ENCODE results near the gene TET2. TPM values are rescaled to one million over a fixed set of nuclear protein-coding genes. Genes with fewer than 3 reads are reported as not detected.

Gene TET2
- total RNA-seq, 6 experiments from 2014 or later: 5.8 to 8.8 (median 7.0) TPM

GRCh38 chr4:105120626-105121025 is 26.1 kb upstream of the TET2 start:
- H3K9me3 ChIP-seq: no peaks in the 10 kb centered on the region
- intact Hi-C loops (cut with DNase I): no loop called here
- H3K4me1 ChIP-seq: no peaks in the 10 kb centered on the region
- ATAC-seq: no peak
- TF ChIP-seq POLR2A (IDR thresholded peaks at IDR 0.05): no peak
- TF ChIP-seq, protein P1, sequence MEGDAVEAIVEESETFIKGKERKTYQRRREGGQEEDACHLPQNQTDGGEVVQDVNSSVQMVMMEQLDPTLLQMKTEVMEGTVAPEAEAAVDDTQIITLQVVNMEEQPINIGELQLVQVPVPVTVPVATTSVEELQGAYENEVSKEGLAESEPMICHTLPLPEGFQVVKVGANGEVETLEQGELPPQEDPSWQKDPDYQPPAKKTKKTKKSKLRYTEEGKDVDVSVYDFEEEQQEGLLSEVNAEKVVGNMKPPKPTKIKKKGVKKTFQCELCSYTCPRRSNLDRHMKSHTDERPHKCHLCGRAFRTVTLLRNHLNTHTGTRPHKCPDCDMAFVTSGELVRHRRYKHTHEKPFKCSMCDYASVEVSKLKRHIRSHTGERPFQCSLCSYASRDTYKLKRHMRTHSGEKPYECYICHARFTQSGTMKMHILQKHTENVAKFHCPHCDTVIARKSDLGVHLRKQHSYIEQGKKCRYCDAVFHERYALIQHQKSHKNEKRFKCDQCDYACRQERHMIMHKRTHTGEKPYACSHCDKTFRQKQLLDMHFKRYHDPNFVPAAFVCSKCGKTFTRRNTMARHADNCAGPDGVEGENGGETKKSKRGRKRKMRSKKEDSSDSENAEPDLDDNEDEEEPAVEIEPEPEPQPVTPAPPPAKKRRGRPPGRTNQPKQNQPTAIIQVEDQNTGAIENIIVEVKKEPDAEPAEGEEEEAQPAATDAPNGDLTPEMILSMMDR (IDR thresholded peaks at IDR 0.05): no peak
- H3K4me3 ChIP-seq: no peak overlapping the region
- no peaks in the 10 kb centered on the region for H3K27me3 ChIP-seq
- no peak overlapping the region for H3K27ac ChIP-seq
- H3K36me3 ChIP-seq: no peaks in the 10 kb centered on the region
- no peak for DNase-seq

DNA sequence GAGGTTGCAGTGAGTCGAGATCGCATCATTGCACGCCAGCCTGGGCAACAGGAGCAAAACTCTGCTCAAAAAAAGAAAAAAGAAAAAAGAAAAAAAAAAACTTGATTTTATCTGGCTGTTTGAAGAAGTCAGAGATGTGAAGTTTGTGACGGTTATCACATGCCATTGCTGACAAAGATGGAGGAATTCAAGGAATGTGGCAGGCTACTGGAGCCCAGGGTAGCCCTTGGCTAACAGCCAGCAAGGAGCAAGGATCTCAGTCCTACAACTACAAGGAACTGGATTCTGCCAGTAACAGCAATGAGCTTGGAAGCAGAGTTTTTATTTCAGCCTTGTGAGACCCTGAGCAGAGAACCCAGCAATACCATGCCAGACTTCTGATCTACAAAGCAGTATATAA is 24.3 kb upstream of the TET2 start:
- DNase-seq: no peak
- intact Hi-C loops (cut with DNase I): no loop called here
- Histone ChIP-seq H3K4me1 (no peaks in the 10 kb centered on the region), H3K27ac (no peak overlapping the region), H3K9me3 (no peaks in the 10 kb centered on the region), H3K27me3 (no peaks in the 10 kb centered on the region), H3K36me3 (no peaks in the 10 kb centered on the region), H3K4me3 (no peak overlapping the region)
- TF ChIP-seq, protein P1 (IDR thresholded peaks at IDR 0.05): no peak
- no peak for TF ChIP-seq POLR2A (IDR thresholded peaks at IDR 0.05)
- ATAC-seq: no peak
- WGBS (ENCODE audit: insufficient coverage, low coverage, low lambda C conversion rate, missing lambda C conversion rate): 79% methylated on average over 3 of the region's 4 CpGs

DNA sequence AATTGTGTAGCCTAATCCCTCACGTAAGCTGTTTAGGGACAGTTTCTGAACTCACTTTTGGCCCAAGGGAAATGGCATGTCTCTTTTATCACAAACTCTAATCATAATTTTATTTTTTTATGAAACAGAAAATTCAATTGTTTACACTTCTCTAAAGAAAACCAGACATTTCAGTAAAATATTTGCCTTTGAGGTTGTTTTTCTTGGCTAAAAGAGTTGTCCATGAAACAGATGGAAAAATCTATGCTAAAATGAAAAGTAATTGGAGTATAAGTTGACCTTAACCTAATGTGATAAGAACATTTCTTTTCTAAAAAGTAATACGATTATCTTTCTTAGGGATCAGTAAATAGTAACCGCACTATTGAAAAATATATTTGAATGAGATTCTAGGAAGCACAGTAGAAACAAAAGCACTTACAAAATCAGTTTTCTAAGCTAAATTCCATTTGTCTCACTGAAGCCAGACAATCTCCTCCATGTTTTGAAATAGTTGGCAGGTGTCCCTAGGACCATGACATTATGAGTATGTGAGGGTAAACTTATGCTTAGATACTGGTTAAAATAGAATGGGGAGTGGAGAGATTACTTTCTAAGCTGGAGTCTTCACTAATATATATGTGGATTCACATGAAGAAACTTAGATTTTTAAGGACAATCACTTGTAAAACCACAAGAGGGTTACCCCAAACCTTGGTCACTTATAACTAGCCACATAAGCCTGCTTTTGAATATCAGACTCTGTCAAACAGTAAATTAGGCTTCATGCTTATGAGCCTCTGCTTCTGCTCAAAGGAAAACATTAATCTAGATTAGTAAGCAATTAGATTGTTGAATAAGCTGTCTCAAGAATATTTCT is 20.1 kb upstream of the TET2 start:
- H3K27me3 ChIP-seq: no peaks in the 10 kb centered on the region
- H3K27ac ChIP-seq: no peak overlapping the region
- H3K4me1 ChIP-seq: peaks cover 0 to 4% (median 0%) of the 10 kb centered on the region in 4 donors
- no peak for ATAC-seq
- H3K4me3 ChIP-seq: no peak overlapping the region
- DNase-seq: no peak
- H3K36me3 ChIP-seq: no peaks in the 10 kb centered on the region
- intact Hi-C loops (cut with DNase I): no loop called here
- 63% methylated on average over 3 of the region's 3 CpGs for WGBS (ENCODE audit: insufficient coverage, low coverage, low lambda C conversion rate, missing lambda C conversion rate)
- H3K9me3 ChIP-seq: no peaks in the 10 kb centered on the region
- no peak for TF ChIP-seq POLR2A (IDR thresholded peaks at IDR 0.05)
- TF ChIP-seq, protein P1 (IDR thresholded peaks at IDR 0.05): no peak

GRCh38 chr4:105127170-105127445 is 19.6 kb upstream of the TET2 start:
- intact Hi-C loops (cut with DNase I): no loop called here
- ATAC-seq: no peak
- H3K4me3 ChIP-seq: no peak overlapping the region

More at GRCh38 chr4:105127170-105127445, 19.6 kb upstream of the TET2 start:
- Histone ChIP-seq H3K27ac (no peak overlapping the region), H3K4me1 (peaks cover 0 to 4% (median 0%) of the 10 kb centered on the region in 4 donors), H3K27me3 (no peaks in the 10 kb centered on the region), H3K9me3 (no peaks in the 10 kb centered on the region), H3K36me3 (no peaks in the 10 kb centered on the region)
- DNase-seq: no peak
- TF ChIP-seq, protein P1 (IDR thresholded peaks at IDR 0.05): no peak
- TF ChIP-seq POLR2A (IDR thresholded peaks at IDR 0.05): no peak
- 82% methylated on average over 2 of the region's 2 CpGs for WGBS (ENCODE audit: insufficient coverage, low coverage, low lambda C conversion rate, missing lambda C conversion rate)

All from right lobe of liver (tissue), 6 donors.